T-helper 2 cell treated with Interferon-gamma antibody and Interleukin-4, amounts not matched to agents 100 ng/mL and 5 ng/mL, for 36 hours (primary cell): ENCODE measurements around the gene NSUN7. TPM values are rescaled to one million over a fixed set of nuclear protein-coding genes. Genes with fewer than 3 reads are reported as not detected.

Experiments used
- intact Hi-C: fragments of 100-400 bp; cut with micrococcal nuclease; formaldehyde crosslinking; loops from one replicate; pipeline ENCODE4 v1.15.1; 2023
- total RNA-seq: library from RNA; stranded (reverse); gene quantifications from 2 replicates; pipeline ENCODE4 v1.2.3, GENCODE V29; 2022

The NSUN7 gene
- total RNA-seq, 1 donor from 2014 or later: not detected

DNA sequence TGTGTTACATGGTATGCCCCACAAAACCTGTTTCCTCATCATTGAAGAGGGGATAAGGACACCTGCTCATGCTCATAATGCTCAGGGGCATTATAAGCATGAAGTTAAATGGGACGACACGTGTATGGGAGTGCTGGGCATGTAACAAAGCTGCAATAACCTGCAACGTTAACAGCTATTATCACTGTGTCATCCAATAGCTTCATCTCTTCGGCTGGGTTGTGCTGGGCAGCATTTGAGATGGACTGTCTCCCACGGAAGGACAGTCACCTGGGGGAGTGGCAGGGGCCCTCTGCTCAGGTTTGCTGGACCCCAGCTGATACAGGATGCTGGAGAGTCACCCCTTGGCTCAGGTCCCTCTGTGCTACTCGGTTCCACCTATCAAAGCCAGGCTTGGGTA is 94.5 kb downstream of the NSUN7 start:
- intact Hi-C loops: no loop called here

DNA sequence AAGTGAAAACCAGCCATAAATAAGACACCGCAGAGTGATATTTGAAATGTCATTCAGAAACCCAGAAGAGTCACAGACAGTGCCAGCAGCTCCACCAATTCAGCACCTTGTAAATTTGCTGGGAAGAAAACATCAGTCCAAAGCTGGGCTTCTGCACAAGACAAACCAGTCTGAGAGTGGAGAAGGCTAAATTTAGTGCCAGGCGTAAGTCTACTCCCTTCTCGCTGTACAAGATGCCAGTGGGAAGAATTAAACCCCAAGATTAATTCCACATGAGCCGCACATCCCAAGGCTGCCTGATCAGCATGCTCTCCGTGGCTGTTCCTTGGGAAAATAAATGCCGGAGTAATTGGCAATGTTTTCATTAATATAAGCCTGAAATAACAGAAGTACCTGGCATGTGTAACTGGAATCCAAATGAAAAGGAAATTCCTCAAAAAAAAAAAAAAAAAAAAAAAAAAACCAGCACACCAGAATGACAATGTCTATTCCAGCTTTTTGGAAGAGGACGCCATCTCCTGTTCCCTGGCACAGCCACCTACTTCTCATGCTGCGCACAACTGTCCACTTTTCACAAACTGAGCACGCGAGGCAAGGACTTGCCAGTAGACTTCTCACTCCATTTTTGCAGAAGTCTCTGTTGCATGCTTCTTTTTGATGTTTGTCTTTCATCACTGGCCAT is 95.5 kb downstream of the NSUN7 start:
- intact Hi-C loops: no loop called here

DNA sequence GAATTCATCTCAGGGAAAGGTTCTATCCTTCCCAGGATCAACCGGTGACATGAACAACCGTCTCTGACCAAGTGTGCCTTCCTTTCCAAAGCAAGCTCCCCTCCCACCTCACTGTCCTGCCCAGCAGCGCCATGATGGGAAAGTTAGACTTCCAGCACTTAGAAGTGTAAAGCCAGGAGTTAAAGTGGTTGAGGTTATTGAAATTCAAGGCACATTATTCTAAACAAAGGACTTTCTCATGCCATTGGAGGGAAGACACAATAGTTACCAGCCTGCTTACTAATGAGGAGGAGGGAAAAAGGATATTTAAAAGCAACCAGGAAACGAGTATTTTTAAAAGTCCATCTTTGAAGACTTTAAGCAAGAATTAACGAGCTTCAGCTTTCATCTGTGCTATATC is 96.8 kb downstream of the NSUN7 start:
- intact Hi-C loops: no loop called here

DNA sequence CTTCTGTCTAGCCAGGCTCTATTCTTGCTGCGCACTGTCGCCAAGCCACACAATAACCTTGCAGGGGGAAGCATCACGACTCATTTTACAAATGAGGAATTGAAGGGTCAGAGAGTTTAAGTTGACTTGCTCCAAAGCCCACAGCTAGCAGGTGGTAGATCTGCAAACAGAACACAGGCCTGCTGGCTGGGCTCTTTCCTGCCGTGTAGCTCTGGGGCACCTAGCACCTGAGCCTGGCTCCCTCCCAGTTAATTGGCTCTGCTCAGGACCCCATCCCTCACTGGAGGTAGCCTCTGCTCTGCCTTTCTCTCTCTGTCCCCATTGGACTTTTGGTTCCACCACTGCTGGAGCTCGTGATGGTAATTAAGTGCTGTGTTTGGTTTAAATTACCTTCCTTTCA is 98.5 kb downstream of the NSUN7 start:
- intact Hi-C loops: no loop called here

DNA sequence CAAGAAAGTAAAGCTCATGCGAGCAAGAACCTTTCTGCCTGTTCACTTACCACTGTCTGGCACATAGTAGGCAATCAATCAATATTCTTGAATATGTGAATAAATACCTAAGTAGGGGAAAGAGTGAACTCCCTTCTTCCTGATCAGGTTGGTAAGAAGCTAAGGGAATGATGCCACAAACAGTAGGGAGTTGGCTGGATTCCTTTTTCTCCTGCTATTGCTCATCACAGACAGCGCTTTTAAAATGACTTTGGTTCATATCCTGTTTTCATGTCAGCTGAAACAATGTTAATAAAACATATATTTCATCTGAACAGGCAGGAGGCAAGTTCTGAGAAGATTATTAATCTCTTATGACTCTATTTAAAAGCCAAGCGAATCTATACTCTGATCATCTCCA is 99.2 kb downstream of the NSUN7 start:
- intact Hi-C loops: no loop called here

DNA sequence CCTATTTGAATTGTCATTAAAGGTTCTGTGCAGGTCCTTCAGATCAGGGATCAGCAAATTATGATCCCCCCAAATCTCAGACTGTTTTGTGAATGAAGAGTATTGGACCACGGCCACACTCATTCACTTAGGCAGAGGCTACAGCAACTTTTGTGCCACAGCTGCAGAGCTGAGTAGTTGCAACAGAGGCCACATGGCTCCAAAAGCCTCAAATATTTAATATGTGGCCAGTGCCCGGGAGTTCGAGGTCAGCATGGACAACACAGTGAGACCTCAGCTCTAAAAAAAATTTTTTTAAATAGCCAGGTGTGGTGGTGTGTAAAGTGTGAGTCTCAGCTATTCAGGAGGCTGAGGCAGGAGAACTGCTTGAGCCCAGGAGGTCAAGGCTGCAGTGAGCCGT is 100.7 kb downstream of the NSUN7 start:
- intact Hi-C loops: no loop called here

DNA sequence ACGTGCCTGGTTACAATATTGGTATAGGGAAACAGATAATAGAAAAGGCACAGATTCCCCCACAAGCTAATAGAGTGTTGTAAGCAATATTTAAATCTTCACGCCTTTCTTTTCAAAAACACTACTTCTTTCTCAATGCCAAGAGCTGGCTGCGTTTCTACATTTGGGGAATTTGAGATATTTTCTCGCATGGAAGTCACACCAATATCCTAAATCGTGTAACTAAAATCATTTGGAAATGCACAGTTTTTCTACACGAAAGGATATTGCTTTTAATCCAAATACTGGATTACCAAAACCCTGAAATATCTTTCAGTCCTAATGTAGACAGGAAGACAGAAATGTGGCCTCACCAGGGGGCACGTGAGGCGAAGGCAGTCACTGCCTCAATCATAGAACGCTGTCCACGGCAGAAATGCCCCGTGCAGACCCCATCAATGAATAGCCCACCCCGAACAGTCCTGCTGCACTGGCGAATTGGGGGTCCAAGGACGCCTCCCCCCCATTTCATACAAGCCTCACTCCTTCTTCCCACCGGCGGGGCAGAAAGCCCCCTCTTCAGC is 106.6 kb downstream of the NSUN7 start:
- intact Hi-C loops: no loop called here

DNA sequence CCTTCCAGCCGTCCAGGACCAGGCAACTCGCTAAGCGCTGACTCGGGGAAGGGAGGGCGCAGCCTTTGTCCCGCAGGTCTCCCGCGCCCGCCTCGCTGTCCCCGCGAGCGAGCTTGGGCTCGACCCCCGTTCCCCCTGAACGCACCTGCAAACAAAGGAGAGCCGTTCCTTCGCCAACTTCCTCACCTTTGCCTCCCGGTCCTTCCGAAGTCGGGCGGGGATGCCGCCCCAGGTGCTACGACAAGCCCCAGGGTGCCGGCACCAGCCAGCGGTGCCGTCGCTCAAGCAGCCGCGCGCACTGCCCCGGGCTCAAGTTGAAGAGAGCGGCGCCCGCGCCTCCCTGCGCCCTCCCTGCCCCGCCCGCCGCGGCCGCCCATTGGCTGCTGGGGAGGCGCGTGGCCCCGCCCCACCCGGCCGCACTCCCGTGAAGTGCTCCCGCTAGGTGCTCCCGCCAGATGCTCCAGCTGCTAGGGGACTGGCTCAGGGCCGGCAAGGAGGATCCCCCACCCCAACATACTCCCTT is 107.1 kb downstream of the NSUN7 start:
- intact Hi-C loops: no loop called here

DNA sequence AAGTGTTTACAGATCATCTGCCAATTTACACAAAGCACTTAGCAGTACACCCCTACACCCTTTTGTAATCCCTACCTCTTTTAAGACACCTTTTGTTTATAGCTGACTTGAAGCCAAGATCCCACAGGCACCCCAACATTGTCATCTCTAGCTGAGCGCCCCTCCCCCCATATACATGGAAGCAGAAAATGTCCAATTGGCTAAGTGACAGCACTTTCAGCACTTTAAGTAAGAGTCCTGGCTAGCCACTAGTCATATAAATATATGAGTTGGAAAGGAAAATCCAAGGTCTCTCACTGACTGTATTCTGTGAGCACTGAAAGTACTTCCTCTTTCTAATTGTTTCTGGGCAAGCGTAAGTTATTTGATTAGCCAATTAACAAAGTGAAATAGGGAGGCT is 108.2 kb downstream of the NSUN7 start:
- intact Hi-C loops: no loop called here

DNA sequence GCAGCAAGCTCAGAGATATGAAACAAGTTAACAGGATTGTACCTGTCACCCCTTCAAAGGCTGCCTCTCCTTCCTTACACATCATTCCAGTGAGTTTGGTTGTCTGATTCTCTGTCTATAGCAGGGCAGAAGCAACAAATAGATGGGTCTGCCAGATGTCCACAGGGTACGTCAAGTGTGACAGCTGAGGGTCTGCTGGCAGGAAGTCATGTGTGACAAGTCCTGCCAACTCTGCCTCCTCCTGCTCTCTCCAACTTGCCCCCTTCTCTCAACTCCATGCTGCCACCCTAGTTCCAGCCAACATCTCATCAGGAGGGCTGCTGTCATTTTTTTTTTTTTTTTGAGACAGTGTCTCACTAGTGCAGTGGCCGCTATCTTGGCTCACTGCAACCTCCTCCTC is 109.2 kb downstream of the NSUN7 start:
- intact Hi-C loops: no loop called here

Other genes with a start within 250 kb of the NSUN7 start
- 3.8 and 3.9 TPM in 2 replicates for gene RBM47, start 120.1 kb upstream of the NSUN7 start, total RNA-seq